GM08714 (cell line): ENCODE measurements around the gene PRMT7.
A peak's percentile ranks its signal among the peaks of the same experiment; 100 is the strongest.

Experiments used
- H3K4me3 ChIP-seq: fragments of 200-500 bp; sonication (Bioruptor generic); 2 replicates; pipeline ENCODE4 v1.5.1; 2014; ENCODE audit warnings: mild to moderate bottlenecking, low read length, inconsistent platforms
- ZNF274 ChIP-seq: IDR thresholded peaks from 2 replicates; pipeline ENCODE4 v1.6.1; 2012; ENCODE audit warnings: mild to moderate bottlenecking, low read depth, low read length

Gene PRMT7

GRCh38 chr16:68310437-68310773 lies 414 bp upstream of the PRMT7 start:
- TF ChIP-seq ZNF274 = no peak
- peak overlapping the region; percentile 75 for H3K4me3 ChIP-seq

- no peak for TF ChIP-seq ZNF274
- no peak overlapping the region for H3K4me3 ChIP-seq
Observed at GRCh38 chr16:68313116-68313515, 2.3 kb downstream of the PRMT7 start.

GRCh38 chr16:68319185-68319908 lies 8.5 kb downstream of the PRMT7 start:
- TF ChIP-seq ZNF274 = no peak
- H3K4me3 ChIP-seq = no peak overlapping the region

GRCh38 chr16:68324336-68324735 lies 13.5 kb downstream of the PRMT7 start:
- no peak for TF ChIP-seq ZNF274
- H3K4me3 ChIP-seq = no peak overlapping the region

- TF ChIP-seq ZNF274 = no peak
- H3K4me3 ChIP-seq = no peak overlapping the region
Observed at GRCh38 chr16:68324780-68325357, 14.1 kb downstream of the PRMT7 start.

- TF ChIP-seq ZNF274 = no peak
- no peak overlapping the region for H3K4me3 ChIP-seq
Observed at GRCh38 chr16:68328151-68328859, 17.5 kb downstream of the PRMT7 start.

GRCh38 chr16:68328860-68329390 lies 18.1 kb downstream of the PRMT7 start:
- TF ChIP-seq ZNF274 = no peak
- H3K4me3 ChIP-seq = no peak overlapping the region

- H3K4me3 ChIP-seq = no peak overlapping the region; the same call in 1 of the 2 replicates
- no peak for TF ChIP-seq ZNF274
Observed at GRCh38 chr16:68331879-68332410, 21.1 kb downstream of the PRMT7 start.

- TF ChIP-seq ZNF274 = no peak
- H3K4me3 ChIP-seq = no peak overlapping the region; the same call in 1 of the 2 replicates
Observed at GRCh38 chr16:68332411-68333121, 21.7 kb downstream of the PRMT7 start.

GRCh38 chr16:68335175-68335574 lies 24.4 kb downstream of the PRMT7 start:
- no peak overlapping the region for H3K4me3 ChIP-seq
- no peak for TF ChIP-seq ZNF274

- H3K4me3 ChIP-seq = no peak overlapping the region
- TF ChIP-seq ZNF274 = no peak
Observed at GRCh38 chr16:68338326-68339119, 27.7 kb downstream of the PRMT7 start.

GRCh38 chr16:68339214-68339613 lies 28.4 kb downstream of the PRMT7 start:
- TF ChIP-seq ZNF274 = no peak

GRCh38 chr16:68342620-68343019 lies 31.8 kb downstream of the PRMT7 start:
- no peak overlapping the region for H3K4me3 ChIP-seq
- no peak for TF ChIP-seq ZNF274

More at GRCh38 chr16:68339214-68339613, 28.4 kb downstream of the PRMT7 start:
- no peak overlapping the region for H3K4me3 ChIP-seq
